ENCODE data around the gene MYBL2. TPM values are rescaled to one million over a fixed set of nuclear protein-coding genes. Genes with fewer than 3 reads are reported as not detected.

Gene MYBL2
- polyA plus RNA-seq, 3 donors, result 0.08 to 0.10 TPM; not detected in 1

GRCh38 chr20:43723735-43724134, 56.8 kb downstream of the MYBL2 start:
- intact Hi-C loops (cut with micrococcal nuclease), result no loop called here

GRCh38 chr20:43724383-43724782, 57.5 kb downstream of the MYBL2 start:
- Histone ChIP-seq H4K20me1 (ENCODE audit: insufficient read depth, low read length) (no peaks in the 10 kb centered on the region), H3K4me3 (replicated peaks in 1 of 3; ENCODE audit: low read depth in 2 of 3, low read length in 3 of 3) (no peak overlapping the region), H3K9ac (ENCODE audit: insufficient read depth, low read length, poor library complexity, severe bottlenecking) (no peak overlapping the region), H3K79me2 (ENCODE audit: insufficient read depth, low read length) (no peaks in the 10 kb centered on the region), H2AFZ (ENCODE audit: insufficient read depth, low read depth, low read length, poor library complexity, severe bottlenecking) (no peak overlapping the region), H3K27me3 (ENCODE audit: control insufficient read depth in 2 of 2, insufficient read depth in 2 of 2, low read length in 2 of 2) (no peaks in the 10 kb centered on the region), H3K27ac (ENCODE audit: low read depth in 1 of 2, low read length in 2 of 2) (no peak overlapping the region), H3K36me3 (replicated peaks in 1 of 2; ENCODE audit: control insufficient read depth in 1 of 2, insufficient read depth in 2 of 2, low read length in 2 of 2) (no peaks in the 10 kb centered on the region), H3K4me2 (replicated peaks; ENCODE audit: extremely low read depth, low read length, poor library complexity, severe bottlenecking) (no peak overlapping the region), H3K4me1 (ENCODE audit: control insufficient read depth in 1 of 2, insufficient read depth in 2 of 2, low read length in 2 of 2) (no peaks in the 10 kb centered on the region), H3K9me3 (replicated peaks in 1 of 2; ENCODE audit: control insufficient read depth in 1 of 2, insufficient read depth in 1 of 2, low read length in 2 of 2) (no peaks in the 10 kb centered on the region)
- H3K4me1 Mint-ChIP-seq, result peaks cover 12% of the 10 kb centered on the region
- peaks cover under 1 to 6% (median 5%) of the 10 kb centered on the region in 3 donors for H3K27me3 Mint-ChIP-seq (ENCODE audit: low read depth in 3 of 3)
- WGBS (ENCODE audit: insufficient coverage), result no CpG with 5 or more reads among the region's 5 CpGs
- H3K4me3 Mint-ChIP-seq, result no peak overlapping the region
- no peak for DNase-seq
- no peak for TF ChIP-seq CTCF (IDR thresholded peaks at IDR 0.05)
- intact Hi-C loops (cut with micrococcal nuclease), result no loop called here
- no peak overlapping the region for H3K27ac Mint-ChIP-seq
- H3K9me3 Mint-ChIP-seq, result peaks cover 1 to 11% (median 7%) of the 10 kb centered on the region in 7 donors
- peaks cover 0 to 3% of the 10 kb centered on the region in 2 donors for H3K36me3 Mint-ChIP-seq

More at GRCh38 chr20:43723735-43724134, 56.8 kb downstream of the MYBL2 start:
- H3K4me1 Mint-ChIP-seq, result peaks cover 7% of the 10 kb centered on the region
- no peak overlapping the region for H3K4me2 ChIP-seq (replicated peaks; ENCODE audit: extremely low read depth, low read length, poor library complexity, severe bottlenecking)
- no peak overlapping the region for H3K4me3 Mint-ChIP-seq
- peaks cover 0 to 6% (median 5%) of the 10 kb centered on the region in 3 donors for H3K27me3 Mint-ChIP-seq (ENCODE audit: low read depth in 3 of 3)
- H4K20me1 ChIP-seq (ENCODE audit: insufficient read depth, low read length), result no peaks in the 10 kb centered on the region
- no peak for DNase-seq
- H3K9ac ChIP-seq (ENCODE audit: insufficient read depth, low read length, poor library complexity, severe bottlenecking), result no peak overlapping the region
- TF ChIP-seq CTCF (IDR thresholded peaks at IDR 0.05), result no peak
- H3K4me3 ChIP-seq (replicated peaks in 1 of 3; ENCODE audit: low read depth in 2 of 3, low read length in 3 of 3), result no peak overlapping the region
- no peaks in the 10 kb centered on the region for H3K79me2 ChIP-seq (ENCODE audit: insufficient read depth, low read length)
- H3K27ac Mint-ChIP-seq, result no peak overlapping the region
- H2AFZ ChIP-seq (ENCODE audit: insufficient read depth, low read depth, low read length, poor library complexity, severe bottlenecking), result no peak overlapping the region
- H3K4me1 ChIP-seq (ENCODE audit: control insufficient read depth in 1 of 2, insufficient read depth in 2 of 2, low read length in 2 of 2), result no peaks in the 10 kb centered on the region
- no peaks in the 10 kb centered on the region for H3K36me3 ChIP-seq (replicated peaks in 1 of 2; ENCODE audit: control insufficient read depth in 1 of 2, insufficient read depth in 2 of 2, low read length in 2 of 2)
- no peak overlapping the region for H3K27ac ChIP-seq (ENCODE audit: low read depth in 1 of 2, low read length in 2 of 2)
- no peaks in the 10 kb centered on the region for H3K9me3 ChIP-seq (replicated peaks in 1 of 2; ENCODE audit: control insufficient read depth in 1 of 2, insufficient read depth in 1 of 2, low read length in 2 of 2)
- H3K27me3 ChIP-seq (ENCODE audit: control insufficient read depth in 2 of 2, insufficient read depth in 2 of 2, low read length in 2 of 2), result no peaks in the 10 kb centered on the region
- 95% methylated on average over 2 of the region's 3 CpGs for WGBS (ENCODE audit: insufficient coverage)
- H3K36me3 Mint-ChIP-seq, result peaks cover 1 to 6% of the 10 kb centered on the region in 2 donors
- H3K9me3 Mint-ChIP-seq, result peaks cover 2 to 13% (median 7%) of the 10 kb centered on the region in 7 donors

Data from CD14-positive monocyte (primary cell).